ENCODE results near the gene IRS2. TPM values are rescaled to one million over a fixed set of nuclear protein-coding genes. Genes with fewer than 3 reads are reported as not detected.

The IRS2 gene
- total RNA-seq, 1 donor from 2014 or later: 11.8 TPM

DNA sequence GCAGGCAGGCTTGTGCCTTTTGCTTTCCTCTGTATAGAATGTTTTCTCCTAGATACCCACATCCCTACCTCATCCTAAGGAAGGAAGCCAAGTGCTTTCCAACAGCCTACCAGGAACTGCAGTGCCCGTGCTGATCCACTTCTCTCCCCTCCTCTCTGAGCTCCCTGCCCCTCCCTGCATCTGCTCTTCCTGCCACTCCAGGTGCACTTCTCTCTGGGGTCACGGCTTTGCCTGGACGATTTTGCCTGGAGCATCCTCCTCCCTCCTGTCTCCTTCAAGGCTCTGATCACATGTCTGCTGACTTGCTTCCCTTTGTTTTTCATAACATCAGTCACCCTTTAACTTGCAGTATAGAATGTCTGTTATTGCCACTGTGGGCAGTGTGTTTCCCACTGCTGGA, 34.7 kb upstream of the IRS2 start:
- H3K36me3 Mint-ChIP-seq: no peaks in the 10 kb centered on the region
- H3K27me3 Mint-ChIP-seq (ENCODE audit: low read depth): peaks cover 23% of the 10 kb centered on the region
- peaks cover 2% of the 10 kb centered on the region for H3K4me1 Mint-ChIP-seq
- TF ChIP-seq, protein P1, sequence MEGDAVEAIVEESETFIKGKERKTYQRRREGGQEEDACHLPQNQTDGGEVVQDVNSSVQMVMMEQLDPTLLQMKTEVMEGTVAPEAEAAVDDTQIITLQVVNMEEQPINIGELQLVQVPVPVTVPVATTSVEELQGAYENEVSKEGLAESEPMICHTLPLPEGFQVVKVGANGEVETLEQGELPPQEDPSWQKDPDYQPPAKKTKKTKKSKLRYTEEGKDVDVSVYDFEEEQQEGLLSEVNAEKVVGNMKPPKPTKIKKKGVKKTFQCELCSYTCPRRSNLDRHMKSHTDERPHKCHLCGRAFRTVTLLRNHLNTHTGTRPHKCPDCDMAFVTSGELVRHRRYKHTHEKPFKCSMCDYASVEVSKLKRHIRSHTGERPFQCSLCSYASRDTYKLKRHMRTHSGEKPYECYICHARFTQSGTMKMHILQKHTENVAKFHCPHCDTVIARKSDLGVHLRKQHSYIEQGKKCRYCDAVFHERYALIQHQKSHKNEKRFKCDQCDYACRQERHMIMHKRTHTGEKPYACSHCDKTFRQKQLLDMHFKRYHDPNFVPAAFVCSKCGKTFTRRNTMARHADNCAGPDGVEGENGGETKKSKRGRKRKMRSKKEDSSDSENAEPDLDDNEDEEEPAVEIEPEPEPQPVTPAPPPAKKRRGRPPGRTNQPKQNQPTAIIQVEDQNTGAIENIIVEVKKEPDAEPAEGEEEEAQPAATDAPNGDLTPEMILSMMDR (IDR thresholded peaks at IDR 0.05; ENCODE audit: unreplicated experiment): no peak
- H3K27ac Mint-ChIP-seq: no peak overlapping the region
- peaks cover 13% of the 10 kb centered on the region for H3K9me3 Mint-ChIP-seq
- no peak overlapping the region for H3K4me3 Mint-ChIP-seq
- DNase-seq (ENCODE audit: low spot score in 2 of 2, unreplicated experiment in 2 of 2): no peak

- H3K9me3 Mint-ChIP-seq: peaks cover under 1% of the 10 kb centered on the region
- no peak overlapping the region for H3K27ac Mint-ChIP-seq
- H3K27me3 Mint-ChIP-seq (ENCODE audit: low read depth): peaks cover 17% of the 10 kb centered on the region
- H3K4me1 Mint-ChIP-seq: peaks cover 2% of the 10 kb centered on the region
- TF ChIP-seq, protein P1 (IDR thresholded peaks at IDR 0.05; ENCODE audit: unreplicated experiment): no peak
- no peak overlapping the region for H3K4me3 Mint-ChIP-seq
- no peaks in the 10 kb centered on the region for H3K36me3 Mint-ChIP-seq
- DNase-seq (ENCODE audit: low spot score in 2 of 2, unreplicated experiment in 2 of 2): no peak
These were observed 33.5 kb upstream of the IRS2 start for GRCh38 chr13:109819874-109820273.

GRCh38 chr13:109818886-109819285, 32.5 kb upstream of the IRS2 start:
- TF ChIP-seq, protein P1 (IDR thresholded peaks at IDR 0.05; ENCODE audit: unreplicated experiment): no peak
- Mint-ChIP-seq H3K27me3 (ENCODE audit: low read depth) (peaks cover 17% of the 10 kb centered on the region), H3K9me3 (no peaks in the 10 kb centered on the region), H3K4me1 (peaks cover 2% of the 10 kb centered on the region), H3K4me3 (no peak overlapping the region), H3K27ac (no peak overlapping the region), H3K36me3 (no peaks in the 10 kb centered on the region)
- DNase-seq (ENCODE audit: low spot score in 2 of 2, unreplicated experiment in 2 of 2): no peak

- Mint-ChIP-seq H3K4me3 (no peak overlapping the region), H3K27me3 (ENCODE audit: low read depth) (peaks cover 21% of the 10 kb centered on the region), H3K27ac (no peak overlapping the region), H3K4me1 (peaks cover 2% of the 10 kb centered on the region), H3K9me3 (no peaks in the 10 kb centered on the region), H3K36me3 (no peaks in the 10 kb centered on the region)
- TF ChIP-seq, protein P1 (IDR thresholded peaks at IDR 0.05; ENCODE audit: unreplicated experiment): no peak
- no peak for DNase-seq (ENCODE audit: low spot score in 2 of 2, unreplicated experiment in 2 of 2)
These were observed 31.5 kb upstream of the IRS2 start for GRCh38 chr13:109817591-109818535.

- DNase-seq (ENCODE audit: low spot score in 2 of 2, unreplicated experiment in 2 of 2): no peak
- TF ChIP-seq, protein P1 (IDR thresholded peaks at IDR 0.05; ENCODE audit: unreplicated experiment): no peak
- H3K27ac Mint-ChIP-seq: no peak overlapping the region
- peaks cover 24% of the 10 kb centered on the region for H3K27me3 Mint-ChIP-seq (ENCODE audit: low read depth)
- H3K36me3 Mint-ChIP-seq: no peaks in the 10 kb centered on the region
- H3K9me3 Mint-ChIP-seq: no peaks in the 10 kb centered on the region
- H3K4me1 Mint-ChIP-seq: peaks cover 2% of the 10 kb centered on the region
- no peak overlapping the region for H3K4me3 Mint-ChIP-seq
These were observed 30.4 kb upstream of the IRS2 start for GRCh38 chr13:109816808-109817203.
